Measurements from ENCODE around the gene IQGAP2.

DNA sequence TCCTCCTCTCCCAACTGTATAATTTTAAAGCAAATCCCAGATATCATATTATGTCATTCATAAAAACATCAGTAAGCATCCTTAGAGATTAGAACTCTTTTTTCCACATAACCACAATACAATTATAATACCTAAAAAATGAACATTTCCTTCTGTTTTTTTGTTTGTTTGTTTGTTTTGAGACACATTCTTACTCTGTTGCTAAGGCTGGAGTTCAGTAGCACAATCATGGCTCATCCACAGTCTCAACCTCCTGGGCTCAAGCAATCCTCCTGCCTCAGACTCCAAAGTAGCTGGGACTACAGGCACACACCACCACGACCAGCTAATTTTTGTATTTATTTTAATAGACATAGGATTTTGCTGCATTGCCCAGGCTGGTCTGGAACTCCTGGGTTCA lies 320.8 kb downstream of the IQGAP2 start:
- TF ChIP-seq, protein P1, sequence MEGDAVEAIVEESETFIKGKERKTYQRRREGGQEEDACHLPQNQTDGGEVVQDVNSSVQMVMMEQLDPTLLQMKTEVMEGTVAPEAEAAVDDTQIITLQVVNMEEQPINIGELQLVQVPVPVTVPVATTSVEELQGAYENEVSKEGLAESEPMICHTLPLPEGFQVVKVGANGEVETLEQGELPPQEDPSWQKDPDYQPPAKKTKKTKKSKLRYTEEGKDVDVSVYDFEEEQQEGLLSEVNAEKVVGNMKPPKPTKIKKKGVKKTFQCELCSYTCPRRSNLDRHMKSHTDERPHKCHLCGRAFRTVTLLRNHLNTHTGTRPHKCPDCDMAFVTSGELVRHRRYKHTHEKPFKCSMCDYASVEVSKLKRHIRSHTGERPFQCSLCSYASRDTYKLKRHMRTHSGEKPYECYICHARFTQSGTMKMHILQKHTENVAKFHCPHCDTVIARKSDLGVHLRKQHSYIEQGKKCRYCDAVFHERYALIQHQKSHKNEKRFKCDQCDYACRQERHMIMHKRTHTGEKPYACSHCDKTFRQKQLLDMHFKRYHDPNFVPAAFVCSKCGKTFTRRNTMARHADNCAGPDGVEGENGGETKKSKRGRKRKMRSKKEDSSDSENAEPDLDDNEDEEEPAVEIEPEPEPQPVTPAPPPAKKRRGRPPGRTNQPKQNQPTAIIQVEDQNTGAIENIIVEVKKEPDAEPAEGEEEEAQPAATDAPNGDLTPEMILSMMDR (conservative IDR thresholded peaks at IDR 0.05) = no peak
- TF ChIP-seq EZH2 (IDR thresholded peaks at IDR 0.05; ENCODE audit: low read depth) = no peak
